Panc1 (cell line): Measurements from ENCODE around the gene LRRFIP2. TPM values are rescaled to one million over a fixed set of nuclear protein-coding genes. Genes with fewer than 3 reads are reported as not detected.
"Not testable (repeated sequence)": the region's sequence is repeated elsewhere in the genome, so short reads cannot be mapped to it uniquely, and the experiment has no call there.

Experiments used
- ATAC-seq: fragments of 200-7000 bp; cut with Tn5 transposase; 2 replicates; pipeline ENCODE4 v1.9.1; 2020; ENCODE audit warnings: mild to moderate bottlenecking, moderate library complexity
- BruUV-seq: library from RNA; stranded (reverse); fragments of 400-500 nt; replicated peaks from 2 replicates; lab custom pipeline; 2021; lab: Mats Ljungman, UMichigan
- CTCF ChIA-PET: fragments of 300-600 bp; sonication (Branson Sonifier 250); formaldehyde crosslinking; loops from one replicate; lab custom pipeline; 2022; ENCODE audit warnings: antibody characterized with exemption; lab: Charles Lee
- POLR2A ChIA-PET: fragments of 300-600 bp; sonication (Branson Sonifier 250); formaldehyde crosslinking; loops from one replicate; lab custom pipeline; 2022; ENCODE audit warnings: antibody characterized with exemption; lab: Charles Lee
- DNase-seq: peaks from one replicate; pipeline ENCODE4 v3.0.0-alpha.2; 2010; ENCODE audit warnings: low read depth, low spot score
- H3K27ac ChIP-seq: 2 replicates; pipeline ENCODE4 v1.5.1; 2011; ENCODE audit warnings: mild to moderate bottlenecking, low read length, inconsistent platforms
- H3K27me3 ChIP-seq: fragments of 200-500 bp; sonication (Bioruptor generic); 2 replicates; pipeline ENCODE4 v1.6.0; 2014; ENCODE audit warnings: low read length, inconsistent platforms; ENCODE audit not compliant: control insufficient read depth, insufficient read depth
- H3K36me3 ChIP-seq: fragments of 200-500 bp; sonication (Bioruptor generic); 2 replicates; pipeline ENCODE4 v1.5.1; 2014; ENCODE audit warnings: inconsistent platforms, mild to moderate bottlenecking, low read length, moderate library complexity; ENCODE audit not compliant: control insufficient read depth, insufficient read depth
- H3K4me1 ChIP-seq: 2 replicates; pipeline ENCODE4 v1.5.1; 2011; ENCODE audit warnings: inconsistent platforms, mild to moderate bottlenecking, low read length, moderate library complexity; ENCODE audit not compliant: control insufficient read depth, insufficient read depth
- H3K4me3 ChIP-seq, 2 experiments: 2 replicates each; pipeline ENCODE4 v1.5.1; 2011 to 2012; ENCODE audit warnings: low read depth in 2 of 2, low read length in 2 of 2, mild to moderate bottlenecking in 2 of 2, inconsistent platforms in 1 of 2, moderate library complexity in 1 of 2
- H3K9me3 ChIP-seq: fragments of 200-500 bp; sonication (Bioruptor generic); 2 replicates; pipeline ENCODE4 v1.5.1; 2014; ENCODE audit warnings: low read depth, mild to moderate bottlenecking, inconsistent platforms, low read length, moderate library complexity; ENCODE audit not compliant: control insufficient read depth, insufficient read depth
- POLR2AphosphoS5 ChIP-seq: IDR thresholded peaks from 2 replicates; pipeline ENCODE4 v1.6.1; 2012; ENCODE audit warnings: mild to moderate bottlenecking, low read depth, low read length, moderate library complexity
- REST ChIP-seq, 2 experiments: IDR thresholded peaks; 2 replicates each; pipeline ENCODE4 v1.6.1; 2011 to 2012; ENCODE audit warnings: low read depth in 2 of 2, control low read depth in 1 of 2, low read length in 1 of 2, mild to moderate bottlenecking in 1 of 2, moderate library complexity in 1 of 2; ENCODE audit not compliant: insufficient read depth in 1 of 2
- SIN3A ChIP-seq: IDR thresholded peaks from 2 replicates; pipeline ENCODE4 v1.6.1; 2012; ENCODE audit warnings: low read depth, mild to moderate bottlenecking, low read length, moderate library complexity, borderline replicate concordance; ENCODE audit not compliant: insufficient read depth
- TCF7L2 ChIP-seq: IDR thresholded peaks from 2 replicates; pipeline ENCODE4 v1.6.1; 2011; ENCODE audit warnings: mild to moderate bottlenecking, low read depth, low read length, inconsistent platforms
- in situ Hi-C: cut with HindIII; loops from 2 replicates; pipeline ENCODE4 v1.10.0; 2016; ENCODE audit warnings: low sequenced_read_pairs, low pct_unique_long_range_greater_than_20kb
- intact Hi-C: fragments of 100-400 bp; cut with micrococcal nuclease; formaldehyde crosslinking; loops from one replicate; pipeline ENCODE4 v1.10.0; 2022; ENCODE audit not compliant: unreplicated experiment
- total RNA-seq: library from RNA; stranded (reverse); gene quantifications from one replicate; pipeline ENCODE4 v1.2.1, GENCODE V29; 2021; ENCODE audit not compliant: unreplicated experiment
- TF ChIP-seq, protein P1 (sequence below): fragments of 450-650 bp; IDR thresholded peaks from 2 replicates; pipeline ENCODE4 v1.5.1; 2017; ENCODE audit warnings: mild to moderate bottlenecking

The LRRFIP2 gene
- total RNA-seq, 1 experiment from 2014 or later = 32.3 TPM

DNA sequence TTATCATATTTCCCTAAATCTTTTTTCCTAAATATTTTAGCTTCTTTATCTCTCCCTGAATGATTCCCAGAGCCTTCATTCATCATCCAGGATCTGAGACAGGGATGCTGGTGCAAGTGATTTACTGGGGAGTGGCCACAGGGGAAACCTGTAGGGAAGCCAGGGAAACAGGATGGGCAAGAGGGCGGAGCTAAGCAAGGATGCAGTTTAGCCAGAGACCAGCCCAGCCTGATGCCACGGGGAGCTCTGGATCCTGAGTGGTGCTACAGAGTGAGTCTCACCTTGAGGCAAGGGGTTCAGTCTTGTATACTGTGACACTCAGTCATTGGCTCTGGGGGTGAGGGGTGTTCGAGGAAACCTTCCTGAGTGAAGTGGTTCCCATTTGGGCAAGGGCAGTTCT is 39.7 kb upstream of the LRRFIP2 start:
- ChIA-PET POLR2A (no interaction called here), CTCF (interaction anchor here (0.6 to 0.7 kb wide), 4 partner anchors 11 to 428 kb away, joined by 3 to 5 read pairs (median 4); no protein-coding TSS in a partner anchor)
- Histone ChIP-seq H3K36me3 (no peaks in the 10 kb centered on the region), H3K4me3 (no peak overlapping the region), H3K4me1 (no peaks in the 10 kb centered on the region), H3K27ac (no peak overlapping the region), H3K9me3 (no peaks in the 10 kb centered on the region), H3K27me3 (no peaks in the 10 kb centered on the region)
- BruUV-seq = no TSS peak
- intact Hi-C loops = no loop called here
- TF ChIP-seq POLR2AphosphoS5 (no peak), TCF7L2 (no peak), REST (IDR thresholded peaks at IDR 0.05; ENCODE audit: insufficient read depth in 1 of 2, low read depth in 2 of 2, low read length in 1 of 2) (no peak)
- ATAC-seq (no peak), DNase-seq (no peak)
- in situ Hi-C loops = no loop called here

DNA sequence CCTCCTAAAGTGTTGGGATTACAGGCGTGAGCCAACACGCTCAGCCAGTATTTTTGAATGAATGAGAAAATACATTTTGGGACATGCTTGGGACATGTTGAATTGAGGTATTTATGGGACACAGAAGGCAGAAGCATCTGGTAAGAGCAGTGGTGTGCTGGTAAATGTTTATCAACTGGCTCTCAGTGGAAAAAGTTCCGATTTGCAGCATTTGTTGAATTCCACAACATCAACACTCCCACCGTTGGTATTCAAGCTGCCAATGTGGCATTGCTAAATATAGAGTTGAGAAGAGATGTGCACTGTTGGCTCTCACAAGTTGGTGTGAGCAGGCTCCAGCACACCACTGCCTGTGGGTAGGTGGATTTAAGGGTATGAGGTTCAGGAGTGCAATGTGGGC is 35.8 kb upstream of the LRRFIP2 start:
- H3K4me3 ChIP-seq = no peak overlapping the region
- no peaks in the 10 kb centered on the region for H3K9me3 ChIP-seq
- H3K27me3 ChIP-seq = no peaks in the 10 kb centered on the region
- CTCF ChIA-PET = no interaction called here
- BruUV-seq = no TSS peak
- no peak for DNase-seq
- TF ChIP-seq REST (IDR thresholded peaks at IDR 0.05; ENCODE audit: insufficient read depth in 1 of 2, low read depth in 2 of 2, low read length in 1 of 2) = no peak
- TF ChIP-seq TCF7L2 = no peak
- no peak for TF ChIP-seq POLR2AphosphoS5
- TF ChIP-seq, protein P1, sequence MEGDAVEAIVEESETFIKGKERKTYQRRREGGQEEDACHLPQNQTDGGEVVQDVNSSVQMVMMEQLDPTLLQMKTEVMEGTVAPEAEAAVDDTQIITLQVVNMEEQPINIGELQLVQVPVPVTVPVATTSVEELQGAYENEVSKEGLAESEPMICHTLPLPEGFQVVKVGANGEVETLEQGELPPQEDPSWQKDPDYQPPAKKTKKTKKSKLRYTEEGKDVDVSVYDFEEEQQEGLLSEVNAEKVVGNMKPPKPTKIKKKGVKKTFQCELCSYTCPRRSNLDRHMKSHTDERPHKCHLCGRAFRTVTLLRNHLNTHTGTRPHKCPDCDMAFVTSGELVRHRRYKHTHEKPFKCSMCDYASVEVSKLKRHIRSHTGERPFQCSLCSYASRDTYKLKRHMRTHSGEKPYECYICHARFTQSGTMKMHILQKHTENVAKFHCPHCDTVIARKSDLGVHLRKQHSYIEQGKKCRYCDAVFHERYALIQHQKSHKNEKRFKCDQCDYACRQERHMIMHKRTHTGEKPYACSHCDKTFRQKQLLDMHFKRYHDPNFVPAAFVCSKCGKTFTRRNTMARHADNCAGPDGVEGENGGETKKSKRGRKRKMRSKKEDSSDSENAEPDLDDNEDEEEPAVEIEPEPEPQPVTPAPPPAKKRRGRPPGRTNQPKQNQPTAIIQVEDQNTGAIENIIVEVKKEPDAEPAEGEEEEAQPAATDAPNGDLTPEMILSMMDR = no peak
- TF ChIP-seq SIN3A = no peak
- no peaks in the 10 kb centered on the region for H3K36me3 ChIP-seq
- ATAC-seq = no peak
- no peaks in the 10 kb centered on the region for H3K4me1 ChIP-seq
- POLR2A ChIA-PET = no interaction called here
- H3K27ac ChIP-seq = no peak overlapping the region
- intact Hi-C loops = no loop called here
- in situ Hi-C loops = no loop called here

DNA sequence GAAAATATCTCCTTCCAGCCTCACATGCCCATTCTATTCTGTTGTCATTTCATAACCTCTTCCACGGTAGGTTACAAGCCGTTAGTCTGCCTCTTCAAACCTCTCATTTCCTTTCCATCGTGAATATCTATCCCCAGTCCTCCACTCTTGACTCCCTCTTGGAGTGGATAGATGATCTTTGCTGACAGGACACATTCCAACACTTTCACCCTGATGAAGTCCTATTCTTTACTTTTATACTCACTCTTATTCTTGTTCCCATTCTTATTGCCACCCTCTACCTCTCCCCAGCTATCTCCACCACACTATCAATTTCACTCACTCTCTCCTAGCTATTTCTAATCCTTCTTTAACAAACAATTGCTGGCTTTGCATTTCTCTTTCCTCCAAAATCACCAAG is 34.2 kb upstream of the LRRFIP2 start:
- H3K4me3 ChIP-seq, BruUV-seq, POLR2A ChIA-PET, ATAC-seq, H3K4me1 ChIP-seq, H3K36me3 ChIP-seq, in situ Hi-C loops, H3K27me3 ChIP-seq, H3K27ac ChIP-seq, DNase-seq, H3K9me3 ChIP-seq, CTCF ChIA-PET: not testable (repeated sequence)
- intact Hi-C loops = loop anchor here (10.0 kb wide), 1 partner anchor 314 kb away; no protein-coding TSS in a partner anchor

GRCh38 chr3:37208008-37208407 is 33.6 kb upstream of the LRRFIP2 start:
- DNase-seq, H3K27ac ChIP-seq, H3K9me3 ChIP-seq, H3K4me3 ChIP-seq, H3K36me3 ChIP-seq, POLR2A ChIA-PET, H3K4me1 ChIP-seq, CTCF ChIA-PET, BruUV-seq, in situ Hi-C loops, H3K27me3 ChIP-seq, ATAC-seq: not testable (repeated sequence)
- intact Hi-C loops = loop anchor here (10.0 kb wide), 1 partner anchor 313 kb away; no protein-coding TSS in a partner anchor
